Thyroid gland (tissue), 4 donors: ENCODE results near the gene QKI.

Experiments used
- CTCF ChIP-seq, 6 experiments: fragments of 200-600 bp in 3 of 6; fragments of 450-650 bp in 3 of 6; sonication (generic) in 3 of 6; IDR thresholded peaks; one replicate each; pipeline ENCODE4 v1.5.1; 2016 to 2019; ENCODE audit warnings: antibody characterized with exemption in 6 of 6, mild to moderate bottlenecking in 2 of 6, inconsistent platforms in 1 of 6, moderate library complexity in 1 of 6
- POLR2A ChIP-seq, 2 donors: fragments of 450-650 bp; IDR thresholded peaks; one replicate each; pipeline ENCODE4 v1.6.1; 2017; ENCODE audit warnings: antibody characterized with exemption in 2 of 2, mild to moderate bottlenecking in 2 of 2, moderate library complexity in 1 of 2

GRCh38 chr6:163432300-163432699 lies 17.8 kb downstream of the QKI start:
- TF ChIP-seq CTCF (IDR thresholded peaks at IDR 0.05) (no peak), POLR2A (IDR thresholded peaks at IDR 0.05) (no peak)
